Gastroesophageal sphincter (tissue), 4 donors: ENCODE measurements around the gene SNRNP70. TPM values are rescaled to one million over a fixed set of nuclear protein-coding genes. Genes with fewer than 3 reads are reported as not detected.

Experiments
- ATAC-seq: fragments of 150-250 bp; one replicate; pipeline ENCODE4 v1.9.1; 2016; ENCODE audit warnings: mild to moderate bottlenecking, moderate library complexity
- H3K27ac ChIP-seq, 4 donors: fragments of 200-600 bp; sonication (generic) in 3 of 4; 1 replicate in 3 of 4; 2 replicates in 1 of 4; pipeline ENCODE4 v1.5.1; 2016 to 2019
- H3K27me3 ChIP-seq: fragments of 200-600 bp; sonication (generic); one replicate; pipeline ENCODE4 v1.5.1; 2019
- H3K36me3 ChIP-seq, 2 donors: fragments of 200-600 bp; sonication (generic); one replicate each; pipeline ENCODE4 v1.5.1; 2019; ENCODE audit warnings: control low read depth in 1 of 2
- H3K4me1 ChIP-seq, 3 donors: fragments of 200-600 bp; sonication (generic); 1 replicate in 2 of 3; 2 replicates in 1 of 3; pipeline ENCODE4 v1.5.1; 2016 to 2019; ENCODE audit warnings: control low read depth in 2 of 3
- H3K4me3 ChIP-seq, 2 donors: fragments of 200-600 bp; sonication (generic); one replicate each; pipeline ENCODE4 v1.5.1; 2019; ENCODE audit warnings: mild to moderate bottlenecking in 1 of 2, moderate library complexity in 1 of 2
- H3K9me3 ChIP-seq, 3 donors: fragments of 200-600 bp; sonication (generic); one replicate each; pipeline ENCODE4 v1.5.1; 2017 to 2019; ENCODE audit warnings: control low read depth in 2 of 3
- CTCF ChIP-seq, 4 experiments: fragments of 200-600 bp in 2 of 4; fragments of 450-650 bp in 2 of 4; sonication (generic) in 1 of 4; IDR thresholded peaks; one replicate each; pipeline ENCODE4 v1.5.1; 2017 to 2019; ENCODE audit warnings: antibody characterized with exemption in 4 of 4, mild to moderate bottlenecking in 2 of 4, moderate library complexity in 2 of 4
- EP300 ChIP-seq: sonication (generic); formaldehyde crosslinking; IDR thresholded peaks from one replicate; pipeline ENCODE4 v1.6.1; 2017; ENCODE audit warnings: antibody characterized with exemption, mild to moderate bottlenecking
- POLR2A ChIP-seq, 2 donors: fragments of 450-650 bp; IDR thresholded peaks; one replicate each; pipeline ENCODE4 v1.6.1; 2017; ENCODE audit warnings: antibody characterized with exemption in 2 of 2, mild to moderate bottlenecking in 2 of 2, moderate library complexity in 1 of 2
- POLR2AphosphoS5 ChIP-seq: sonication (generic); formaldehyde crosslinking; IDR thresholded peaks from one replicate; pipeline ENCODE4 v1.6.1; 2017; ENCODE audit warnings: antibody characterized with exemption
- WGBS, 2 donors: methylation state at CpG; one replicate each; pipeline ENCODE4 v1.1.5; 2018; ENCODE audit warnings: low coverage in 1 of 2; 5-methylcytosine and 5-hydroxymethylcytosine counted together
- total RNA-seq, 4 donors: library from RNA; depleted of rRNA; stranded (reverse); fragments of >200 nt; gene quantifications; one replicate each; pipeline ENCODE4 v1.1.0, GENCODE V29; 2016

Gene SNRNP70
- total RNA-seq, 4 donors from 2014 or later: 77.4 to 323 (median 192) TPM

- TF ChIP-seq POLR2A (IDR thresholded peaks at IDR 0.05): no peak
- no peak for TF ChIP-seq CTCF (IDR thresholded peaks at IDR 0.05)
- TF ChIP-seq POLR2AphosphoS5: no peak
- TF ChIP-seq EP300: no peak
- no peak for ATAC-seq
- Histone ChIP-seq H3K4me3 (no peak overlapping the region), H3K36me3 (peaks cover 0 to 38% of the 10 kb centered on the region in 2 donors), H3K4me1 (peaks cover 0 to 44% (median 3%) of the 10 kb centered on the region in 3 donors), H3K27ac (peak overlapping the region in 1 of 4 donors; percentile 15), H3K9me3 (no peaks in the 10 kb centered on the region), H3K27me3 (no peaks in the 10 kb centered on the region)
- WGBS, 2 donors: 6 to 24% methylated on average over 3 of the region's 3 CpGs
These were observed 25.3 kb downstream of the SNRNP70 start for GRCh38 chr19:49110567-49110966.

GRCh38 chr19:49111218-49111998 is 26.2 kb downstream of the SNRNP70 start:
- TF ChIP-seq POLR2AphosphoS5 (no peak), POLR2A (IDR thresholded peaks at IDR 0.05) (no peak), CTCF (IDR thresholded peaks at IDR 0.05) (no peak), EP300 (no peak)
- Histone ChIP-seq H3K36me3 (peaks cover 0 to 30% of the 10 kb centered on the region in 2 donors), H3K4me1 (peaks cover 0 to 44% (median 3%) of the 10 kb centered on the region in 3 donors), H3K9me3 (no peaks in the 10 kb centered on the region), H3K27ac (peak overlapping the region in 1 of 4 donors; percentile 15), H3K4me3 (no peak overlapping the region), H3K27me3 (no peaks in the 10 kb centered on the region)
- no peak for ATAC-seq
- 74 to 75% methylated on average over 7 to 8 of the region's 11 CpGs for WGBS, 2 donors

GRCh38 chr19:49113762-49114629 is 28.7 kb downstream of the SNRNP70 start, which contains the start of gene LIN7B:
TSS of gene LIN7B (plus strand) at chr19:49114370. CDS start at chr19:49114405, 35 bp downstream.
- Histone ChIP-seq H3K27ac (peak within 1 kb of the TSS; percentile 35 to 90 (median 88)), H3K27me3 (no peaks in the 10 kb centered on the region), H3K9me3 (no peaks in the 10 kb centered on the region), H3K4me1 (peaks cover 0 to 62% (median 11%) of the 10 kb centered on the region in 3 donors), H3K36me3 (peaks cover 0 to 4% of the 10 kb centered on the region in 2 donors), H3K4me3 (peak within 1 kb of the TSS; percentile 54 to 94)
- 0 to 1% methylated on average over 3 to 6 of the region's 66 CpGs for WGBS, 2 donors
- peak; percentile 77 for ATAC-seq
- no peak for TF ChIP-seq POLR2A (IDR thresholded peaks at IDR 0.05)
- peak in 3 of 4 experiments; percentile 66 to 70 (median 66) for TF ChIP-seq CTCF (IDR thresholded peaks at IDR 0.05)

- no peaks in the 10 kb centered on the region for H3K27me3 ChIP-seq
- peak overlapping the region; percentile 54 to 94 for H3K4me3 ChIP-seq
- 46 to 100% methylated on average over 1 to 9 of the region's 68 CpGs for WGBS, 2 donors
- ATAC-seq: no peak
- H3K36me3 ChIP-seq: no peaks in the 10 kb centered on the region
- peaks cover 4 to 69% (median 16%) of the 10 kb centered on the region in 3 donors for H3K4me1 ChIP-seq
- H3K27ac ChIP-seq: peak overlapping the region; percentile 35 to 90 (median 88)
- H3K9me3 ChIP-seq: no peaks in the 10 kb centered on the region
- TF ChIP-seq POLR2AphosphoS5: no peak
- TF ChIP-seq POLR2A (IDR thresholded peaks at IDR 0.05): peak in 1 of 2 donors; percentile 13
- TF ChIP-seq EP300: no peak
These were observed 29.5 kb downstream of the SNRNP70 start for GRCh38 chr19:49114630-49115363.

- no peaks in the 10 kb centered on the region for H3K27me3 ChIP-seq
- H3K36me3 ChIP-seq: no peaks in the 10 kb centered on the region
- H3K4me3 ChIP-seq: no peak overlapping the region
- peaks cover 4 to 63% (median 23%) of the 10 kb centered on the region in 3 donors for H3K4me1 ChIP-seq
- ATAC-seq: no peak
- H3K27ac ChIP-seq: no peak overlapping the region
- WGBS, 2 donors: 63% methylated on average over 1 of the region's 1 CpG; no CpG with 5 or more reads in 1 of the 2 donors
- TF ChIP-seq POLR2A (IDR thresholded peaks at IDR 0.05): no peak
- no peaks in the 10 kb centered on the region for H3K9me3 ChIP-seq
These were observed 31.3 kb downstream of the SNRNP70 start for GRCh38 chr19:49116544-49116943.
